ENCODE measurements around the gene PILRA.
"Not testable (repeated sequence)": the region's sequence is repeated elsewhere in the genome, so short reads cannot be mapped to it uniquely, and the experiment has no call there.

PILRA gene

GRCh38 chr7:100358027-100358856, 15.0 kb upstream of the PILRA start, which contains the start of gene PILRB:
Gene PILRB, plus strand, starts transcription at chr7:100358117. Its CDS starts 186 bp downstream, at chr7:100358303.
- DNase-seq = no peak

DNA sequence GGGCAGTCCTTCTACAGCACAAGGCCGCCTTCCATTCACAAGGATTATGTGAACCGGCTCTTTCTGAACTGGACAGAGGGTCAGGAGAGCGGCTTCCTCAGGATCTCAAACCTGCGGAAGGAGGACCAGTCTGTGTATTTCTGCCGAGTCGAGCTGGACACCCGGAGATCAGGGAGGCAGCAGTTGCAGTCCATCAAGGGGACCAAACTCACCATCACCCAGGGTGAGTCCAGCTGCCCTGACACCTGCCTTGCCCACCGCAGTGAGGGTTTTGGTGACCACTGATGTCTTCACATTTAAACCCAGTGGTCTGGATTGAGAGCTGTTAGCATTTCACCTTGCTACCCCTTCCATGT, 14.5 kb upstream of the PILRA start:
- DNase-seq = no peak

DNA sequence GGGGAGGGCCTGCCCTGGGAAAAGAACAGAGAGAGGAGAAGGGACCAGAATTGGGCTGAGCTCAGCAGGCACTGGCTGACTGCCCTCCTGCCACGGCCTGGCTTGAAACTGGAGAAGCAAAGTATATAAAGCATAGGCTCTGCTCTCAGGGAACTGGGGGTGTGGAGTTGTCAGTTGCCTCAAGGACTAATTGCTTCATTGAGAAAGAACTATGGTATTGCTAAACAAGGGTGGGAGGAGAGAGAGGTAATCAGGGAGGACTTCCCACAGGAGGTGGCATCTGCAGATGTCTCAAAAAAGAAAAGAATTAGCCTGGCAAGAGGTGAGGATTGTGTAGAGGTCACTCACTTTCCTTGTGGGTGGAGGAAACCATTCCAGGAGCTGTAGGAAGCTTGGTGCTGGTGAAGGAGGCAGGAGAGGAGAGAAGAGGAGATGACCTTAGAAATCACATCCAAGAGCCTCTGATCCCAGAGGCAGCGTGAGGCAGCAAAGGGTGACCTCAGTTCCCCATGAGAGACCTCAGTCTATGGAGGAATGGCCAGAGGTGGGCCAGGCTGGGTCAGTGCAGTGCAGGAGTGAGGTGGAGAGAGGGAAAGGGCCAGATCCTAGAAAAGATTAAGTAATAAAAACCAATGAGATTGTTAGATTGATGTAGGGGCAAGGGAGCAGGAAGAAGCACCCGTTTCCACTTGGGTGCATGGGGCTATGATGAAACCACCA, 13.0 kb upstream of the PILRA start:
- no peak for DNase-seq

- DNase-seq = no peak
Measured at GRCh38 chr7:100363098-100363497, 10.2 kb upstream of the PILRA start.

DNA sequence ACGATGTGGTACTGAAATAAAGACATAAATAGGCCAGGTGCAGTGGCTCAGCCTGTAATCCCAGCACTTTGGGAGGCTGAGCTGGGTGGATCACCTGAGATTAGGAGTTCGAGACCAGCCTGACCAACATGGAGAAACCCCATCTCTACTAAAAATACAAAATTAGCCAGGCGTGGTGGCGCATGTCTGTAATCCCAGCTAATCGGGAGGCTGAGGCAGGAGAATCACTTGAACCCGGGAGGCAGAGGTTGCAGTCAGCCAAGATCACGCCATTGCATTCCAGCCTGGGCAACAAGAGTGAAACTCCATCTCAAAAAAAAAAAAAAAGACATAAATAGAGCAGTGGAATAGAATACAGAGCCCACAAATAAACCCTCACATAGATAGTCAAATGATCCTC, 9.5 kb upstream of the PILRA start:
- DNase-seq = not testable (repeated sequence)

- no peak for DNase-seq
Measured at GRCh38 chr7:100364480-100364879, 8.8 kb upstream of the PILRA start.

GRCh38 chr7:100365998-100366367, 7.3 kb upstream of the PILRA start:
- DNase-seq = not testable (repeated sequence)

DNA sequence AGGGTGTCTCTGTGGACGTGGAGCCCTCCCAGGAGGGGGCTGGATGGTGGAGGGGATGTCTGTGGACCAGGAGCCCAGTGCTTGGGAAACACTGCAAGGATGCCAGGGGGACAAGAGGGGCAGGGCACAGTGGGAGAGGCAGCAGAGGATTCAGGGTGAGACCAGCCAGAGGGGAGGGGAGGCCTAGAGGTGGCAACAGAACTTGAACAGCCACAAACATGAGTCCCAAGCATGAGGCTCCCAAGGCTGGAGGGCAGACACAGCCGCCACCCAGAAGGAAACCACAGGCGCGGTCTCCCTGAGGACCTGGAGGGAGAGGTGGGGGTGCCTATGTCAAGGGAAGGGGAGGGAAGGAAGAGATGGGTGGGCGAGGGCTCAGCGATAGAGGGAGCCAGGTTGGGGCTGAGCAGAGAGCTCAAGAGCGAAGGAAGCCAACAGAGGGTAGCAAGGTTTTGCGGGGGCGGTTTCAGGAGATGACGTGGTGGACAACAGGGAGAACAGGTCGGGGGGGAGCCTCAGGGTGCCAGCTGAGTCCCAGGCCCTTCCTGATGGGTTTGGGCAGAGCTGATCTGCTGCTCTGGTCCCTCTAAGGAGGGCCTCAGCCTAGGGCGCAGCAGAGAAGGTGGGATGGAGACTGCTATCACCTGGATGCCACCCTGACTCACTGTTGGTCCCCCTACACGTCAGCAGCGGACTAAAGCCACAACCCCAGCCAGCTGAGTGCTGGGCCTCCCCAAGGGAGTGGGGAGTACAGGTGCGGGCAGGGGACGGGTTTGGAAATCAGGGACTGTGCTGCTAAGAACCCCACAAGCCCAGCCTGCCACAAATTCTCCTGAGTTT, 6.7 kb upstream of the PILRA start:
- no peak for DNase-seq

DNA sequence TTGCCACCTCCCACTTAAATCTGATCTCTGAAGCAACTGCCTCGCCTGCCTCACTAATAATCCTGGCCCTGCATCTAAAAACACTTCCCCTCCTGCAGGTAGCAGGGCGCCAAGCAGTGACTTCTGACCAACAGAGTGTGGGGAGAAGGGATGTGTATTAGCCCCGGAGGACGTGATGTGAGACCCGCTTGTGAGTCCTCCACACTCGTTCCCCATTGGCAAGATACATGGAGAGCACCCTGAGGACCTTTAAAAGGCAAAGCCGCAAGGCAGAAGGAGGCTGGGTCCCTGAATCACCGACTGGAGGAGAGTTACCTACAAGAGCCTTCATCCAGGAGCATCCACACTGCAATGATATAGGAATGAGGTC, 6.1 kb upstream of the PILRA start:
- no peak for DNase-seq

GRCh38 chr7:100367676-100368613, 5.3 kb upstream of the PILRA start:
- DNase-seq = no peak

DNA sequence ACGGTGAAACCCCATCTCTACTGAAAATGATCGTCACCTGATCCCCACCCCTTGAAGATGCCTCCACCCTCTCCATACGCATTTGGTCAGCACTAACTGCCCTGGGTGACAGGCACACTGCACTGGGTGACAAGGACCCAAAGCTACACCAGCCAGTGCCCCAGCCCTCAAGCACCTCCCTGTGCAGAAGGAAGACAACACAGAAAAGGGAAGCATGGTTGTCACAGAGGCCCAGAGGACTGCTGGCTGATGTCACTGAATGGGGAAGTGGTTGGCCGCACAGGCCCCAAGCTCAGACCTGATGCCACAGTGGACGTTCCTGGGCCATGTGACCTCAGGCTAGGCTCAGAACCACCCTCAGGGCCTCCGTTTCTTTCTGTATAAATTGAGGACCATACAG, 4.2 kb upstream of the PILRA start:
- no peak for DNase-seq

DNA sequence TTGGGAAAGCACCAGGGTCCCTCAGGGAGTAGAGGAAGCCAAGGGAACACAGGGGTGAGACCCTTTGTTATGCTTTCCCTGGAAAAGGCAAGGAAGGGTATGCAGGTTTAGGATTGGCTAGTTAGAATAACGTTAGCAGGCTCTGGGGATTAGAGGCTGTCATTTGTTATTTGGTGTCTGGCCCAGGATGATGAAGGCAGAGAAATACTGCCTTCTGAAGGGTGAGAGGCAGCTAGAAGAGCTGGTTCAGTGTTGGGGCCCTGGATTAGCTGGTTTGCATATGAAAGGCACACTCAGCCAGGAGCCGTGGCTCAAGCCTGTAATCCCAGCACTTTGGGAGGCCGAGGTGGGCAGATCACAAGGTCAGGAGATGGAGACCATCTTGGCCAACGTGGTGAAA, 3.0 kb upstream of the PILRA start:
- no peak for DNase-seq

DNA sequence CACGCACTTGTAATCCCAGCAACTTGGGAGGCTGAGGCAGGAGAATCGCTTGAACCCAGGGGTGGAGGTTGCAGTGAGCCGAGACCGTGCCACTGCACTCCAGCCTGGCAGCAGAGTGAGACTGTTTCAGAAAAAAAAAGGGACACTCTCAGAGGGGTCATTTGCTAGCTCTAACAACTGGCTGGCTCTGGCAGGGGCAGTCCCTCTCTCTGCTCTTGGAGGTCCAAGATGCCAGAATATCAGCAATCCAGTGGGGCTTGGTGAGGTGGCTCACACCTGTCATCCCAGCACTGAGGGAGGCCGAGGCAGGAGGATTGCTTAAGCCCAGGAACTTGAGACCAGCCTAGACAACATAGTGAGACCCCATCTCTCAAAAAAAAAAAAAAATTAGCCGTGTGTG, 2.5 kb upstream of the PILRA start:
- DNase-seq = no peak

- no peak for DNase-seq
Measured at GRCh38 chr7:100371561-100372171, 1.6 kb upstream of the PILRA start.

DNA sequence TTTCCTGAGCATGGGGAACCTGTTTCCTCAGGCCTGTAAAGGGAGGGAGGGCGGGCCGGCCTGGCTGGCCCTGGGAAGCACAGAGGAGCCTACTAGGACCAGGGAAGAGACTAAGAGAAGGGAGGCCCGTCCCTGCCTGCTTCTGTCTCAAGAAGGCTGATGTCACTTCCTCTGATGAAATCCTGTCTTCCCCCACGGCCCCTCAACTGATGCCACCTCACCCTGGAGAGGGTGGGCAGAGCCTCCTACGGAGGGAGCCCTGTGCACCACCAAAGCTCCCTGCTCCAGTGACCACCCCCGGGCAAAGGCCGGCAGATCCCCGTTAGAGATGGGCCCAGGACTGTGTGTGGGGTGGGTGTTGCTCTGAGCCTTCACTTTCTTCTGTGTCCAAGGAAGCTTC, 1.0 kb upstream of the PILRA start:
- no peak for DNase-seq

DNA sequence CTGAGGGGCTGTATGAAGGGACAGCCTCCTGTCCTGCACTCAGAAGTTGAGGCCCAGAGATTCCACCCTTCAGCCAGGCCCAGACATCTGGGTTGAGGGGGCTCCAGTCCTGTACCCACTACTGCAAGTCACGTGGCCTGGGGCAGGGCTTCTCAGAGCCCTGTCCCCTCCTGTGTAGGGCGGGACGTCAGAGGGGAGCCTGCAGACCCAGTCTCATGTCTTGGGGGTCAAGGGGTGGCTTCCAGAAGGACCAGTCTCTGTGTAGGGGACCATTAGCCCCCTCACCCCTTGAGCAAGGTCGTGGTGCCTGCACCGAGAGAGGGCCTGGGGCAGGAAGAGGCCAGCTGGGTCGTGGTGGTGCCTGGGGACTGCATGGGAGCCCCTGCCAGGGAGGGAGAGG, 593 bp upstream of the PILRA start:
- DNase-seq = no peak

- not testable (repeated sequence) for DNase-seq
Measured at GRCh38 chr7:100373870-100374598, 747 bp downstream of the PILRA start.

- no peak for DNase-seq
Measured at GRCh38 chr7:100374601-100375000, 1.3 kb downstream of the PILRA start.

- no peak for DNase-seq
Measured at GRCh38 chr7:100376066-100376465, 2.8 kb downstream of the PILRA start.

- DNase-seq = no peak
Measured at GRCh38 chr7:100378114-100378755, 4.9 kb downstream of the PILRA start.

GRCh38 chr7:100380196-100380595, 6.9 kb downstream of the PILRA start:
- DNase-seq = no peak
